Ishikawa (cell line): ENCODE data around the gene SDCCAG8.

Experiments used
- CEBPB ChIP-seq: IDR thresholded peaks from 2 replicates; pipeline ENCODE4 v1.6.1; 2012
- CREB1 ChIP-seq: IDR thresholded peaks from 2 replicates; pipeline ENCODE4 v1.6.1; 2012; ENCODE audit warnings: low read depth
- EGR1 ChIP-seq: IDR thresholded peaks from 2 replicates; pipeline ENCODE4 v1.6.1; 2012
- EP300 ChIP-seq: IDR thresholded peaks from 2 replicates; pipeline ENCODE4 v1.6.1; 2012; ENCODE audit warnings: borderline replicate concordance
- FOXM1 ChIP-seq: IDR thresholded peaks from 2 replicates; pipeline ENCODE4 v1.6.1; 2012; ENCODE audit warnings: low read depth, borderline replicate concordance
- NFIC ChIP-seq: IDR thresholded peaks from 2 replicates; pipeline ENCODE4 v1.6.1; 2012
- RAD21 ChIP-seq: IDR thresholded peaks from 2 replicates; pipeline ENCODE4 v1.6.1; 2012; ENCODE audit warnings: low read depth
- TAF1 ChIP-seq: IDR thresholded peaks from 2 replicates; pipeline ENCODE4 v1.6.1; 2012; ENCODE audit warnings: low read depth, mild to moderate bottlenecking
- TCF12 ChIP-seq: IDR thresholded peaks from 2 replicates; pipeline ENCODE4 v1.6.1; 2012; ENCODE audit warnings: low read depth
- TEAD4 ChIP-seq: IDR thresholded peaks from 2 replicates; pipeline ENCODE4 v1.6.1; 2012
- USF1 ChIP-seq: IDR thresholded peaks from 2 replicates; pipeline ENCODE4 v1.6.1; 2012
- YY1 ChIP-seq: IDR thresholded peaks from 2 replicates; pipeline ENCODE4 v1.6.1; 2012; ENCODE audit warnings: low read depth
- ZBTB7A ChIP-seq: IDR thresholded peaks from 2 replicates; pipeline ENCODE4 v1.6.1; 2012; ENCODE audit warnings: low read depth
- TF ChIP-seq, protein P1 (sequence below): IDR thresholded peaks from 2 replicates; pipeline ENCODE4 v1.6.1; 2012; ENCODE audit warnings: low read depth, mild to moderate bottlenecking
- TF ChIP-seq, protein P2 (sequence below): IDR thresholded peaks from 2 replicates; pipeline ENCODE4 v1.6.1; 2012

The SDCCAG8 gene

DNA sequence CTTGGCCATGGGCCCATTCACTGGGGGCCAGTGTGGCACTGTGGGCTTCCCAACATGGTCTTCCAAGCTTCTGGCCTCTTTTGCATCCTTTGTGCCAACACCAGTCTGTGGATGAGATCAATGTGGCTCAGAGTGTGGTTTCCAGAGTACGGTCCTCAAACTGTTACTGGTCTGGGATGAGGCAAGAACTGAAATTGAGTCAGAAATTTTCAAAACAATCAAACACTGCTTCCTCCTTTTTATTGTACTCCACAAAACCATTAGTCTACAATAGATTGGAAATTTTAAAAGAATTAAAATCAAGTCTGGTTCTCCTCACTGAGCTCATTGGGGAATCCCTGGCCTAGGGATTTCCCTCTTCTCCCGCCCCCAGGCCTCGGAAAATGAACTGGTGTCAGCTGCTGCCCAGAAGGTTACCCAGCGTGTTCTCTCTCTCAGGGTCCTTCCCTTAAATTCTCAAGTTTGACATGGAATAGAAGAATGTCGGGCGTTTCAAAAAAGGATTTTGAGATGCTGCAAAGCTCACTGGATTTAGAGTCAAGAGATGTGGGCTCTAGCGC, 222.0 kb downstream of the SDCCAG8 start:
- TF ChIP-seq EGR1: no peak

- TF ChIP-seq YY1 (no peak), EP300 (no peak), CEBPB (no peak), TEAD4 (no peak), TAF1 (no peak), NFIC (no peak), EGR1 (no peak), ZBTB7A (no peak), RAD21 (no peak), FOXM1 (no peak), USF1 (no peak), CREB1 (no peak), TCF12 (no peak)
- TF ChIP-seq, protein P1, sequence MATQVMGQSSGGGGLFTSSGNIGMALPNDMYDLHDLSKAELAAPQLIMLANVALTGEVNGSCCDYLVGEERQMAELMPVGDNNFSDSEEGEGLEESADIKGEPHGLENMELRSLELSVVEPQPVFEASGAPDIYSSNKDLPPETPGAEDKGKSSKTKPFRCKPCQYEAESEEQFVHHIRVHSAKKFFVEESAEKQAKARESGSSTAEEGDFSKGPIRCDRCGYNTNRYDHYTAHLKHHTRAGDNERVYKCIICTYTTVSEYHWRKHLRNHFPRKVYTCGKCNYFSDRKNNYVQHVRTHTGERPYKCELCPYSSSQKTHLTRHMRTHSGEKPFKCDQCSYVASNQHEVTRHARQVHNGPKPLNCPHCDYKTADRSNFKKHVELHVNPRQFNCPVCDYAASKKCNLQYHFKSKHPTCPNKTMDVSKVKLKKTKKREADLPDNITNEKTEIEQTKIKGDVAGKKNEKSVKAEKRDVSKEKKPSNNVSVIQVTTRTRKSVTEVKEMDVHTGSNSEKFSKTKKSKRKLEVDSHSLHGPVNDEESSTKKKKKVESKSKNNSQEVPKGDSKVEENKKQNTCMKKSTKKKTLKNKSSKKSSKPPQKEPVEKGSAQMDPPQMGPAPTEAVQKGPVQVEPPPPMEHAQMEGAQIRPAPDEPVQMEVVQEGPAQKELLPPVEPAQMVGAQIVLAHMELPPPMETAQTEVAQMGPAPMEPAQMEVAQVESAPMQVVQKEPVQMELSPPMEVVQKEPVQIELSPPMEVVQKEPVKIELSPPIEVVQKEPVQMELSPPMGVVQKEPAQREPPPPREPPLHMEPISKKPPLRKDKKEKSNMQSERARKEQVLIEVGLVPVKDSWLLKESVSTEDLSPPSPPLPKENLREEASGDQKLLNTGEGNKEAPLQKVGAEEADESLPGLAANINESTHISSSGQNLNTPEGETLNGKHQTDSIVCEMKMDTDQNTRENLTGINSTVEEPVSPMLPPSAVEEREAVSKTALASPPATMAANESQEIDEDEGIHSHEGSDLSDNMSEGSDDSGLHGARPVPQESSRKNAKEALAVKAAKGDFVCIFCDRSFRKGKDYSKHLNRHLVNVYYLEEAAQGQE: no peak
- TF ChIP-seq, protein P2, sequence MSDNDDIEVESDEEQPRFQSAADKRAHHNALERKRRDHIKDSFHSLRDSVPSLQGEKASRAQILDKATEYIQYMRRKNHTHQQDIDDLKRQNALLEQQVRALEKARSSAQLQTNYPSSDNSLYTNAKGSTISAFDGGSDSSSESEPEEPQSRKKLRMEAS: no peak
Measured at GRCh38 chr1:243481101-243481500, 225.3 kb downstream of the SDCCAG8 start.

DNA sequence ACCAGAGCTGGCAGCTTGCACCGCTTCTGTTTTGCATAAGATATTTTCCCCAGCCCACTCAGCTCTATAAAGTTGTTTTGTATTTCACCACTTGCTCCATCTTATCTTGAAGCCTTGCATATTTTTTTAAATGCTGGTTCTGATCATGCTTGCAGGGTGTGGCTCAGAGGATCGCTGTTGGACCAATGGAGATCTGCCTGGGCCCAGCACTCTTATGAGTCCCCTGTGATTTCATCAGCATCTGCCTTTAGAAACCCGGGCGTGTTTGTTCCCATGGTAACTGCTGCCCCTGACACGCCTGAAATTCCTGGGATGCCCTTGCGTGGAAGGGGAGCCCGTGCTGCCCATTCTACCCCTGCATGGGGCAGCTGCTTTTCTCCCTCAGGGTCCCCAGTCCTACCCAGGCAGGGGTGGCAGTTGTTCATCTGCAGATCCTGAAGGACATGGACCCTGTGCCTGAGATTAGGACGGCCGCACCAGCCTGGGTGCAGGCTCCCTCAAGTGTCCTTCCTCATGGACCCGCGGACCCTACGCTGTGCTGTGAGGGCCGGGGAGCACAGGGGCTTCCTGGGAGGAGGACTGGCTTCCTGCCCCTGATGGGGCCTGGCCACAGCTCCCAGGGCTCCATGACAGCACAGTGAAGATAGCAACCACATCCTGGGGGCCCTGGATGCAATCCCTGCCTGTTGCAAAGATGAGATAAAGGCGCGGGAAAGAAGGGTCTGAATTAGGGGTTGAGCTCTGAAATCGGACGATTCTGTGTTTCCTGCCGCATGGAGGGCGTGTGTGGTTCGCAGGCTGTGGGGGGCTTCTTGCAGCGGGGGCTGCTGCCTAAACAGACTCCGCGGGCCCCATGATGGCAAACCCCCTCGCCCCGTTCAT, 226.5 kb downstream of the SDCCAG8 start:
- no peak for TF ChIP-seq RAD21
- TF ChIP-seq EGR1: no peak
- TF ChIP-seq CREB1: no peak
- no peak for TF ChIP-seq FOXM1
- TF ChIP-seq TEAD4: no peak
- no peak for TF ChIP-seq TAF1
- TF ChIP-seq TCF12: no peak
- no peak for TF ChIP-seq CEBPB
- TF ChIP-seq, protein P1: no peak

DNA sequence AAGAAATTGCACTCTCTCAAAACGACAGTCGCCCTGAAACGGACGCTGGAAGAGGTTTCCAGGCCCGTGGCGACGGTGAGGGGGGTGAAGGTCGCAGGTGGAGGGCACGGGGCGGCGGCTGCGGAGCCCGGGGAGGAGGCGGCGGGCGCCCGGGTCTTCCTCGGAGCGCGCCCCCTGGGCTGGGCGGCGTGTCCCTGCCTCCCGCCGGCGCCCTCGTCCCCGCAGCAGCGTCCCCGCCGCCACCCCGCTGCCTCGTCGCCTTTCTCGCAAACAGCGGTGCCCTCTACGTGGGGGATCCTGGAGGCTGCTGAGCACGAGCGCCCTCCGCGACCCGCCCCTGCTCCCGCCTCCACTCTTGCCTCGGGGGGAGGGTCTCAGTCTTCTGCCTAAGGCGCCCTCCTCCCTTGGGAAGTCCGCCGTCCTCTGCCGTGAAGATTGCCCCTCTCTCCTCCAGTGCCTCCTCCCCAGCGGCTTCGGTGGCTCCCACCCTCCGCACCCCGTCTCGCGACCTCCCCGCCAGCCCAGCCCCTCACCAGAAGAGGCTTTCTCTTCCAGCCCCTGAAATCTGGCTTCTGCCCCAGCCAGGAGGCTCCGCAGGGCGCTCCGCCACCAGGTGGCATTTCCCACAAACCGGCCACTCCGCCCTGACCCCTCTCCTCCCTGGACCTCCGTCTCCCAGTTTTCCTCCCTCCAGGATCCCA, 227.4 kb downstream of the SDCCAG8 start:
- no peak for TF ChIP-seq CREB1
- TF ChIP-seq, protein P2: no peak
- TF ChIP-seq EGR1: no peak
- TF ChIP-seq TEAD4: no peak
- no peak for TF ChIP-seq RAD21
- TF ChIP-seq NFIC: no peak
- TF ChIP-seq YY1: no peak
- no peak for TF ChIP-seq TAF1
- no peak for TF ChIP-seq EP300
- no peak for TF ChIP-seq FOXM1
- TF ChIP-seq ZBTB7A: no peak

DNA sequence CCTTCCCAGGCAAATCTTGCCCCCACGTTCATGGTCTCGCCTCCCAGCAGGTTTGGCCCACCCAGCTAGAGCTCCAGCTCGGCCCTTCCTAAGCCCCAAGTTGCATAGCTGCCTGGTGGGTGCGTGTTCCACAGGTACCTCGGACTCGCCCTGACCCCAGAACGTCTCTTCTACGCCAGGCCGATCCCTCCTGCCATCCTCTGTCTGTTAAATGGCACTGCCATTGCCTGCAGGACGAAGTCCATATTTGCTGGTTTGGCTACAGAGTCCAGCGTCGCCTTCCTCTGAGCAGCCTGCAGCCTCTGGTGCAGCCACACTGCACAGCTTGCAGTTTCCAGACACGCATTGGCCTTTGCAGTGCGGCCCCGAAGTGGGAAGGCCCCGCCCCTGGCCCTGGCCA, 228.1 kb downstream of the SDCCAG8 start:
- no peak for TF ChIP-seq TEAD4
- no peak for TF ChIP-seq USF1
- TF ChIP-seq NFIC: no peak
- TF ChIP-seq YY1: no peak
- TF ChIP-seq, protein P1: no peak
- TF ChIP-seq, protein P2: no peak
- TF ChIP-seq CEBPB: no peak
- TF ChIP-seq TAF1: no peak
- no peak for TF ChIP-seq ZBTB7A
- no peak for TF ChIP-seq FOXM1
- no peak for TF ChIP-seq EP300
- no peak for TF ChIP-seq RAD21
- no peak for TF ChIP-seq EGR1
- no peak for TF ChIP-seq TCF12
- no peak for TF ChIP-seq CREB1
